Neural cell (in vitro differentiated cells): ENCODE results near the gene PPP1R12B.
"Not testable (repeated sequence)": the region's sequence is repeated elsewhere in the genome, so short reads cannot be mapped to it uniquely, and the experiment has no call there.

Experiments used
- MXI1 ChIP-seq: fragments of 450-650 bp; conservative IDR thresholded peaks from 2 replicates; pipeline ENCODE4 v1.6.1; 2014; ENCODE audit warnings: antibody characterized with exemption, mild to moderate bottlenecking; ENCODE audit not compliant: poor library complexity, severe bottlenecking
- POLR2AphosphoS5 ChIP-seq: IDR thresholded peaks from 2 replicates; pipeline ENCODE4 v1.6.1; 2012
- RAD21 ChIP-seq: fragments of 450-650 bp; conservative IDR thresholded peaks from 2 replicates; pipeline ENCODE4 v1.6.1; 2014; ENCODE audit warnings: antibody characterized with exemption, mild to moderate bottlenecking, moderate library complexity
- TAF1 ChIP-seq: IDR thresholded peaks from 2 replicates; pipeline ENCODE4 v1.6.1; 2012; ENCODE audit warnings: low read depth
- TF ChIP-seq, protein P1 (sequence below): fragments of 450-650 bp; IDR thresholded peaks from 2 replicates; pipeline ENCODE4 v1.5.1; 2014; ENCODE audit warnings: antibody characterized with exemption, mild to moderate bottlenecking, moderate library complexity; ENCODE audit not compliant: poor library complexity, severe bottlenecking

GRCh38 chr1:202544766-202545449, 196.4 kb downstream of the PPP1R12B start:
- not testable (repeated sequence) for TF ChIP-seq POLR2AphosphoS5, MXI1, TAF1, RAD21
- TF ChIP-seq, protein P1, sequence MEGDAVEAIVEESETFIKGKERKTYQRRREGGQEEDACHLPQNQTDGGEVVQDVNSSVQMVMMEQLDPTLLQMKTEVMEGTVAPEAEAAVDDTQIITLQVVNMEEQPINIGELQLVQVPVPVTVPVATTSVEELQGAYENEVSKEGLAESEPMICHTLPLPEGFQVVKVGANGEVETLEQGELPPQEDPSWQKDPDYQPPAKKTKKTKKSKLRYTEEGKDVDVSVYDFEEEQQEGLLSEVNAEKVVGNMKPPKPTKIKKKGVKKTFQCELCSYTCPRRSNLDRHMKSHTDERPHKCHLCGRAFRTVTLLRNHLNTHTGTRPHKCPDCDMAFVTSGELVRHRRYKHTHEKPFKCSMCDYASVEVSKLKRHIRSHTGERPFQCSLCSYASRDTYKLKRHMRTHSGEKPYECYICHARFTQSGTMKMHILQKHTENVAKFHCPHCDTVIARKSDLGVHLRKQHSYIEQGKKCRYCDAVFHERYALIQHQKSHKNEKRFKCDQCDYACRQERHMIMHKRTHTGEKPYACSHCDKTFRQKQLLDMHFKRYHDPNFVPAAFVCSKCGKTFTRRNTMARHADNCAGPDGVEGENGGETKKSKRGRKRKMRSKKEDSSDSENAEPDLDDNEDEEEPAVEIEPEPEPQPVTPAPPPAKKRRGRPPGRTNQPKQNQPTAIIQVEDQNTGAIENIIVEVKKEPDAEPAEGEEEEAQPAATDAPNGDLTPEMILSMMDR = not testable (repeated sequence)
